HS-5 (cell line): ENCODE measurements around the gene RPL21.
"Not testable (repeated sequence)": the region's sequence is repeated elsewhere in the genome, so short reads cannot be mapped to it uniquely, and the experiment has no call there.

Experiments
- DNase-seq: peaks from one replicate; pipeline ENCODE4 v3.0.0-alpha.2; 2012; ENCODE audit warnings: low read depth

Gene RPL21

DNA sequence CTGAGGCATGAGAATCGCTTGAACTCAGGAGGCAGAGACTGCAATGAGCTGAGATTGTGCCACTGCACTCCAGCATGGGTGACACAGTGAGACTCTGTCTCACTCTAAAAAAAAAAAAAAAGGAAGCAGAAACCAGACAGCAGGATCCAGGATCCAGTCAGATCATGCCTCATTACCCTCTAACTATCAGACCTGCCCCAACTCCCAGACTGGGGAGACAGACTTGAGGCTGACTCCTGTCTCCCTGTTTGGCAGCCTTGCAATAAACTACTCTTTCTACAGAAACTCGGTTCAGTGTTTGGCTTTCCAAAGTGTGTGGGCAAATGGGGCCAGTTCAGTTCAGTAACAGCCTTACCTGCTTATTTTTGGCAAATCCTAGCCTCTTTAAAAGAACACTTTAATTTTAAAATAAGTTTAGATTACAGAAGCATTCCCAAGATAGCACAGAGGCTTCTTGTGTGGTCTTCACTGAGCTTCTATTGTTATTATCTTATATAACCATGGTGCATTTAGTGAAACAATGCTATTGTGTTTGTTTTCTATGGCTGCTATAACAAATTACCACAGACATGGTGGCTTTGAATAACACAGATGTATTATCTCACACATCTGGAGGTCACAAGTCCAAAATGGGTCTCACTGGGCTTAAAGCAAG, 37.8 kb downstream of the RPL21 start:
- DNase-seq = no peak

DNA sequence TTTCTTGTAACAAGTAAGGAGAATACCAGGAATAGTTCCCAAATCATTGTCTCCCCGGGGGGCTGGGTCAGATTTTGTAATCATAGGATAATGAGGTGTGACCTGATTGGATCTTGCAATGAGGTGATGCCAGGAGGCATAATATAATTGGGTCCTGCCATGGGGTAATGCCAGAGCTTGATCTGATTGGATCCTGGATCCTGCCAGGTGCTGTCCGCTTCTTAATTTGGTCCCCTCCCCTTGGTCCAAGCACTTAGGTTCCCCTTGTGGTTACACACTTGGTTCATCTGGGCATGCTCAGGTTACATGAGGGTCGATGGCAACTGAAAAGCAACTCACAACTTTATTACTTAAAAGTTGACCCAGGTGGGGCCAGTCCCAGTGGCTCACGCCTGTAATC, 39.4 kb downstream of the RPL21 start:
- DNase-seq = no peak

DNA sequence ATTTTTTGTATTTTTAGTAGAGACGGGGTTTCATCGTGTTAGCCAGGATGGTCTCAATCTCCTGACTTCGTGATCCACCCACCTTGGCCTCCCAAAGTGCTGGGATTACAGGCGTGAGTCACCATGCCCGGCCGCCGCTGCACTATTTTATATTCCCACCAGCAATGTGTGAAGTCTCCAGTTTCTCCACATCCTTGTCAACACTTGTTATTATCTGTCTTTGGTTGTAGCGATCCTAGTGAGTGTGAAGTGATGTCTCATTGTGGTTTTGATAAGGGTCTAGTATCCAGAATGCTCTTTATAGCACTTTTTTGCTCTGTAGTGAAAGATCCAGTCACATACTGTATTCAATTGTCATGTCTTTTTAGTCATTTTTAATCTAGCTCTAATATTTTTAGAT, 40.6 kb downstream of the RPL21 start:
- DNase-seq = not testable (repeated sequence)

DNA sequence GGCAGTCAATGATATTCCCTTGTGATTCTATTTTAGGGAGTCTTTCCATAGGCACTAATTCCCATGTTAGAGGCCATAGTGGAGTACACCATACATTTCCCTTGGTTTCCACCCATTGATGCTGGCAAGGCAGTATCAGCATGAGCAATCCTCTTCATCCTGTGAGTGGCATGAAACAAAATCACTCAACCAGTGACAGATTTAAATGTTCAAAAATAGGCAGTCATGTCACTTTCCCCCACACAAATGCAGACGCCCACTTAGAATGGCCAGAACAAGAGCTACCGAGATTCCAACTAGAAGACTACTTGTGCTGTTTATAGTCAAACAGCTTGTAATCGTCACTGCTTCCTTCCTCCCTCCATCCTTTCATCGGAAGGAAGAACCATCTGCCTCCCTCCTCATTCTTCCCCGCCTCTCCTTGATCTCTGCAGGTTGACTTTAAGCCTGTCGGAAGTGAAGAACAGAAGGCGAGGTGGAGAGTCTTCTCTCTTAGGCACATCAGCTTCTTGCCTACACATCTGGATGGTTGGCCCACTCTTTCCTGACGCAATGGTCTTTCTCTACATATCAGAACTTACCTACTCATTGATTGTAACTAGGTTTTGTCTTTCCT, 41.8 kb downstream of the RPL21 start:
- no peak for DNase-seq

DNA sequence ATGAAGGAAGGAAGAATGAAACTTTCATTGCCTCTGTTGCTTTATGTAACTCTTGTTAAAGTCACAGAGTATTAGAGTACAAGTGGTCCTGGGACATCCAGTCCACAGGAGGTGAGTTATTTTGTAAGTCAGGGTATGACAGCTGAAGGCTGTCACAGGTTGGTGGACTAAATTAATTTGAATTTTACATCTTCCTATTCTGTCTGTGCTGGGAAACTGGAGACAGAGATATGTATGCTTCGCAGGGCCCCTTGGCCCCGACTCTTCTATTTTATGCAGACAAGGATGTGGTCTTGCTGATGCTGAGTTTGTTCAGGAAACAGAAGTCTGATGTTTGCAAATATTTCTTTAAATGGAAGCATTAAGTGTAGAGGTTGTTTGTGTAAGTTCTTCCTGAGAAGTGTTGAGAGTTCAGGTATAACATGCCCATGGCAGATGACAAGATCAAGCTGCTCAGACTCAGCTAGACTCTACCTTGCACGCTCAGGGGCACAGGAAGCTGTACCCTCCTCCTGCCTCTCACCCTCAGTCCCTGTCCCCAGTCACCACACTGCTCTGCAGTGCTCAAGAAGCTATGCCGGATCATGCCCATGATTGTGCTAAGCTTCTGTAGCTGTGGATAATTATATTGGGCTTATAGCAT, 42.6 kb downstream of the RPL21 start:
- no peak for DNase-seq

DNA sequence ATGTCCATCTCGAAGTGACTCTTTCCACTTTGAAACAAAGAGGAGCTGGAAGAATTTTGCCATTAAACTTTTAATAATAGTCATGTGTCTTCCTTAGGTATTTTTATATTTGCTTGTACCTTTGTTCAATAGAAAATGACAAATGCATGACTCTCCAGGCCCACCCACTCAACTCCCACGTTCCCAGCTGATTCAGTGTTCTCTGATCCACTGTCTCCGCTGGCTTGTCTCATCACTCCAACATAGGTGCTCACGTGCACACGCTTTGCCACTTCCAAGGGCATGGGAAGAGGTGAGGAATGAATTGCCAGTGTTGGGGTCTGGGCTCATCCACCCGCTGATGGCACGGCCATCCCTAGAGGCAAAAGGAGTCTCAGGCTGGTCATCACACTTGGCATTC, 43.7 kb downstream of the RPL21 start:
- no peak for DNase-seq

DNA sequence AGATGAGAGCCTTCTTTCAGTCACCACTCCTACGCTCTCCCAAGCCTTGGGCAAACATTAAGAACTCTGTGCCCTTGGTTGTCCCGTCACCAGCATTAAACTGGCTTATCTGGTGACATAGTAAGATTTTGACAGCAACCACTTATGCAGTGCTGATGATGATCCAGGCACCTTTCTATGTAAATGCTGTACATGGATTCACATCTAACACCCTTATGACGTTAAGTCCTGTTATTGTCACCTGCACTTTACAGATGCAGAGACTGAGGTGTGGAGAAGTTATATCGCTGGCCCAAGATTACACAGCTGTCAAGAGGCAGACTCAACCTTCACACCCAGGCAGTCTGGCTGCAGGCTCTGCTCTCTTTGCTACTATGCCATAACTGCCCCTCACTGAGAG, 44.3 kb downstream of the RPL21 start:
- DNase-seq = no peak

DNA sequence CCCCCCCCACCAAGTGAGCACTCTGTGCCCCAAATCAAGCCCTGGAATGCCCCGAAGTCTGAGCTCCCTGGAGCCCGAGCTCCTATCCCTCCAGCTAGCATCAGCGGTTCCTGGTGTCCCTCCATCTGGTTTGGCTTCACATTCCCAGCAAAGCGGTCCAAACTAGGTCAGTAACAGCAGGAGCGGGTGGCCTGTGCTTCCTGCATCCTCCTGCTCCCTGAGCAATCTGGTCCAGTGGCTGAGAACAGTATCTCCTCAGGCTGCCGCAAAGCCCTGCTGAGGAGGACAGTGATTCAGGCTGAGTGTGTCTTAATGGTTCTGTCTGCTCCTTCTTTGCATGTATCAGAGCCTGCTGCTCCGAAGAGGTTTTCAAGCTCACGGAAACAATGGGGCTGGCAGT, 45.1 kb downstream of the RPL21 start:
- no peak for DNase-seq

DNA sequence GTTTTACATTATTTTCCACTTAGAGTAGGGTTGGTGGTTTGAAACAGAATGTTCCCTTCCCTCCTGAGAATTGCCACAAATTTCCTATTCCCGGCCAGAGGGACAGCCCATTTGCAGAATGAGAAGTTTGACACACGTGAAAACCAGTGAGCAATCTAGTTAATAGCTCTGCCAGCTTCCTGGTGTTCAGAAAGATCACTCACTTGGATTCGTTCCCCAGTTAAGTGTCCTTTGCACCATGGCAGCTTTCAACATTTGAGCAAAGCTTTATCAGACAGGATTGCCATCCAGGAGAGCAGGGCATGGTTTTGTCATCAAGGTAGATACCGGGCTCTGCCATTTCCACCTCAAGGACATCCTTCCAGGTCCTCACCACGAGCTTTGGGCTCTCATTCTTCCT, 47.5 kb downstream of the RPL21 start:
- DNase-seq = no peak

DNA sequence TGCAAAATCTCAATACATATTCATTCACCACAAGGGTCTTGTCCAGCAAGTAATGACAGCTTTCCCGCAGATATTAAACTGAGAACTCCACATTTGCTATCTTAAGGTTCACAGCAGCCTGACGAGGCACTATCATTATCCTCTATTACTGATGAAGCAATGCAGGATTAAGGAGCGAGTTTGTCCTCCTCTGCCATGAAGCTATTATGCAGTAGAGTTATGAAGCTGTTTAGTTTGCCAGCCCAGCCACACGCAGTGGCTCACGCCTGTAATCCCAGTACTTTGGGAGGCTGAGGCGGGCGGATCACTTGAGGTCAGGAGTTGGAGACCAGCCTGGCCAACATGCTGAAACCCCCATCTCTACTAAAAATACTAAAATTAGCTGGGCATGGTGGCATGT, 49.0 kb downstream of the RPL21 start:
- not testable (repeated sequence) for DNase-seq

DNA sequence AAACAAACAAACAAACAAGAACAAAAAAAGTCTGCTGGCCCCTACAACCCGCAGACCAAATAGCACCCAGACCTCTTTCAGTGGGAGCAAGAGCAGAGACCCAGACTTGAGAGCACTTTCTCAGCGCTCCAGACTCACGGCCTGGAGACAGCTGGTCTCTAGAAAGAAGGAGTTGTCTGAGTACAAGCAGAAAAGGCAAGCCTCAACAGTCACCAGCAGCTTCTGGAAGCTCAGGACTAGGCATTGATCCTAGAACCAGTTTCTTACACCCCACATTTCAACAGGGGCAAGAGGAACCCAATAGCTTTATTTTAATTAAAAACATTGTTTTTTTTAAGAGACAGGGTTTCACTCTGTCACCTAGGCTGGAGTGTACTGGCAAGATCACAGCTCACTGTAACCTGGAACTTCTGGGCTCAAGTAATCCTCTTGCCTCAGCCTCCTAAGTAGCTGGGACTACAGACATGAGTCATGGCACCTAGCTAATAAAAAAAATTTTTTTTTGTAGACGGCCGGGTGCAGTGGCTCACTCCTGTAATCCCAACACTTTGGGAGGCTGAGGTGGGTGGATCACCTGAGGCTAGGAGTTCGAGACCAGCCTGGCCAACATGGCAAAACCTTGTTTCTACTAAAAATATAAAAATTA, 49.7 kb downstream of the RPL21 start:
- no peak for DNase-seq

DNA sequence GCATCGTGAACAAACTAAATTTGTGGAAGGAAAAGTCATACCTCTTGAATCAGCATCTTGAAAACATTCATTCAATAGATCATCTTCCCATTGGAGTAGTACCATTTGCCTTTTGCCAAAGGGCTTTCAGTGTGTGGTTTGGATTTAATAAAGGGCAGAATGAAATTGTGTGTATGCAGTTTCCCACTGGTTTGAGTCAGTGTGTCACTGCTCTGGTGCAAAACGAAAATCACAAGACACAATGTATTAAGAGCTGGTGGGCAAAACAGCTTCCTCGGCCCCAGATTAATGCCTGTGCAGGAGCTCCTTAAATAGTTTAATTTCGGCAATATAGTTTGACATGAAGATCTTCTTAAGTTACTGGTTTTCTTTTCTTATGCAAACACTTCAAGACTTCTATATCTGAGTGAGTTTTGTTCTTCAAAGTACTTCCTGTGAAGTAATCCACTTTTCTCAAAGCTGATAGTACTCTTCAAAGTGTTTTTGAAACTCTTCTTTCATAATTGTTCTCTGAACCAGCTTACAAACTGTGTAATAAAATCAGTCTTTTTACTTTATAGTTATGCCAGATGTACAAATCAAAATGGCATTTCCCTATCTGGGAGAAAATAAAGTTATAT, 51.4 kb downstream of the RPL21 start:
- no peak for DNase-seq

DNA sequence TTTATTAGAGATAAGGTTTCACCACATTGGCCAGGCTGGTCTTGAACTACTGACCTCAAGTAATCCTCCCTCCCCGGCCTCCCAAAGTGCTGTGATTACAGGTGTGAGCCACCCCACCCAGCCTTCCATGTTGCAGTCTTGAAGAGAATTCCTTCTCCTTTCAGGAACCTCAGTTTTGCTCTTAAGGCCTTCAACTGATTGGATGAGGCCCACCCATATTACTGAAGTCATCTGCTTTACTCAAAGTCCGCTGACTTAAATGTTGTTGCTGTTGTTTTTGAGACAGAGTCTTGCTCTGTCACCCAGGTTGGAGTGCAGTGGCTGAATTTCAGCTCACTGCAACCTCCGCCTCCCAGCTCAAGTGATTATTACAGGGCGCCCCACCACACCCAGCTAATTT, 52.7 kb downstream of the RPL21 start:
- no peak for DNase-seq

DNA sequence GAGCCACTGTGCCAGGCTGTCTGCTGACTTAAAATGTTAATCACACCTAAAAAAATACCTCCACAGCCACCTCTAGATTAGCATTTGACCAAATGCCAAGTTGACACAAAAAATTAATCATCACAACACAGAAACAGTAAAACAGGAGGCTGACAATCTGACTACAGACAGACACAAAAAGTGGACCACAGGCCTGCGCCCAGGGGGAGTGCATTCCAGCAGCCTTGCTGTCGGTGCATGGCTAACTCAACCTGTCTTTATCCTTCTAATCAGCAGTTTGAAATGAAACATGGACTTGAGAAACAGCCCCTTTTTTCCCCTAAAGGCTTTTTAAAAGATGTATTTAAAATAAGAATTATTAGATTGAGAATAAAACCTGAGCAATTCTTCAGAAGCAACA, 53.3 kb downstream of the RPL21 start:
- no peak for DNase-seq
